ENCODE measurements around the gene NLRX1.

DNA sequence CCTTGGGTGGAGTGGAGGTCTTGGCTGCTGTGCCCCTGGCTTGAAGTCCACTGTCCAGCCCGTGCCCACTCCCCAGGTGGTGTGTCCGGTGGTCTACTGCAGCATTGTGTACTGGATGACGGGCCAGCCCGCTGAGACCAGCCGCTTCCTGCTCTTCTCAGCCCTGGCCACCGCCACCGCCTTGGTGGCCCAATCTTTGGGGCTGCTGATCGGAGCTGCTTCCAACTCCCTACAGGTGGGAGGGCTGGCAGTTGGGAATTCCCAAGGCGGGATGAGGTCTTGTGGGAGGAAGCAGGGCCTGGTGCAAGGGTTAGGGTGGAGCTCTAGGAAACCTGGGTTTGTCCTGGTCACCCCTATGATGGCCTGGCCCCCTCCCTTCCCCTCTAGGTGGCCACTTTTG is 8.4 kb upstream of the NLRX1 start:
- TF ChIP-seq, protein P1, sequence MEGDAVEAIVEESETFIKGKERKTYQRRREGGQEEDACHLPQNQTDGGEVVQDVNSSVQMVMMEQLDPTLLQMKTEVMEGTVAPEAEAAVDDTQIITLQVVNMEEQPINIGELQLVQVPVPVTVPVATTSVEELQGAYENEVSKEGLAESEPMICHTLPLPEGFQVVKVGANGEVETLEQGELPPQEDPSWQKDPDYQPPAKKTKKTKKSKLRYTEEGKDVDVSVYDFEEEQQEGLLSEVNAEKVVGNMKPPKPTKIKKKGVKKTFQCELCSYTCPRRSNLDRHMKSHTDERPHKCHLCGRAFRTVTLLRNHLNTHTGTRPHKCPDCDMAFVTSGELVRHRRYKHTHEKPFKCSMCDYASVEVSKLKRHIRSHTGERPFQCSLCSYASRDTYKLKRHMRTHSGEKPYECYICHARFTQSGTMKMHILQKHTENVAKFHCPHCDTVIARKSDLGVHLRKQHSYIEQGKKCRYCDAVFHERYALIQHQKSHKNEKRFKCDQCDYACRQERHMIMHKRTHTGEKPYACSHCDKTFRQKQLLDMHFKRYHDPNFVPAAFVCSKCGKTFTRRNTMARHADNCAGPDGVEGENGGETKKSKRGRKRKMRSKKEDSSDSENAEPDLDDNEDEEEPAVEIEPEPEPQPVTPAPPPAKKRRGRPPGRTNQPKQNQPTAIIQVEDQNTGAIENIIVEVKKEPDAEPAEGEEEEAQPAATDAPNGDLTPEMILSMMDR (IDR thresholded peaks at IDR 0.05 in 2 of 3, conservative IDR thresholded peaks at IDR 0.05 in 1 of 3; ENCODE audit: borderline replicate concordance in 1 of 3, insufficient read depth in 1 of 3, low read depth in 2 of 3, low read length in 2 of 3), result no peak
- no peak for TF ChIP-seq CEBPB (IDR thresholded peaks at IDR 0.05; ENCODE audit: low read depth)
- TF ChIP-seq POLR2A (IDR thresholded peaks at IDR 0.05; ENCODE audit: borderline replicate concordance, extremely low read depth, insufficient read depth, insufficient read length), result no peak
- no peak for TF ChIP-seq EZH2phosphoT487 (IDR thresholded peaks at IDR 0.05; ENCODE audit: borderline replicate concordance)
- no peak for TF ChIP-seq ELF1 (IDR thresholded peaks at IDR 0.05; ENCODE audit: borderline replicate concordance, low read depth)

Measured in HCT116 (cell line).